ENCODE results near the gene ADCY9. TPM values are rescaled to one million over a fixed set of nuclear protein-coding genes. Genes with fewer than 3 reads are reported as not detected.

Gene ADCY9
- total RNA-seq, 1 experiment from 2014 or later: 9.8 TPM

- TF ChIP-seq EZH2phosphoT487 (IDR thresholded peaks at IDR 0.05; ENCODE audit: borderline replicate concordance): no peak
Measured at GRCh38 chr16:4017807-4018206, 98.4 kb downstream of the ADCY9 start (continued).

GRCh38 chr16:4016658-4017057, 99.6 kb downstream of the ADCY9 start:
- Histone ChIP-seq H3K27ac (ENCODE audit: low read depth, low read length) (no peak overlapping the region), H3K9me3 (ENCODE audit: control insufficient read depth in 1 of 2, insufficient read depth in 1 of 2, low read depth in 1 of 2, low read length in 2 of 2) (no peaks in the 10 kb centered on the region), H4K20me1 (ENCODE audit: insufficient read depth) (no peaks in the 10 kb centered on the region), H3K4me3 (replicated peaks in 1 of 2; ENCODE audit: low read depth in 1 of 2, low read length in 2 of 2) (no peak overlapping the region), H2AFZ (ENCODE audit: low read depth, low read length, poor library complexity, severe bottlenecking) (no peak overlapping the region), H3K9ac (ENCODE audit: low read length) (no peak overlapping the region), H3K36me3 (ENCODE audit: control insufficient read depth in 1 of 2, insufficient read depth in 2 of 2, low read length in 2 of 2) (no peaks in the 10 kb centered on the region), H3K79me2 (ENCODE audit: insufficient read depth, low read length) (no peaks in the 10 kb centered on the region), H3K4me2 (ENCODE audit: low read length) (no peak overlapping the region), H3K9me2 (ENCODE audit: insufficient read depth) (no peaks in the 10 kb centered on the region), H3K4me1 (ENCODE audit: control insufficient read depth in 1 of 2, insufficient read depth in 2 of 2, low read length in 2 of 2) (peaks cover 14 to 15% of the 10 kb centered on the region in 2 experiments), H3K27me3 (ENCODE audit: insufficient read depth, low read length) (no peaks in the 10 kb centered on the region)
- ChIA-PET RAD21 (ENCODE audit: low non-redundant PET in 1 of 2, low total read pairs in 2 of 2, uncharacterized antibody in 2 of 2, unreplicated experiment in 2 of 2) (no interaction called here), CTCF (interaction anchor here (1.5 kb wide), 1 partner anchor 237 kb away, joined by 5 read pairs; no protein-coding TSS in a partner anchor), POLR2A (no interaction called here)
- intact Hi-C loops (cut with micrococcal nuclease): no loop called here
- BruUV-seq (replicated peaks): no TSS peak
- TF ChIP-seq ZBTB33 (IDR thresholded peaks at IDR 0.05; ENCODE audit: extremely low read depth, insufficient replicate concordance, low read length): no peak
- no peak for TF ChIP-seq EZH2 (IDR thresholded peaks at IDR 0.05)
- no peak for TF ChIP-seq JUND (IDR thresholded peaks at IDR 0.05)
- TF ChIP-seq TCF7L2 (IDR thresholded peaks at IDR 0.05; ENCODE audit: borderline replicate concordance, extremely low read depth, insufficient read depth, insufficient read length): no peak
- TF ChIP-seq ZFX (IDR thresholded peaks at IDR 0.05): no peak
- no peak for TF ChIP-seq EZH2phosphoT487 (IDR thresholded peaks at IDR 0.05; ENCODE audit: borderline replicate concordance)
- no peak for TF ChIP-seq CEBPB (IDR thresholded peaks at IDR 0.05; ENCODE audit: low read depth)
- no peak for TF ChIP-seq ELF1 (IDR thresholded peaks at IDR 0.05; ENCODE audit: borderline replicate concordance, low read depth)
- no peak for TF ChIP-seq CBX3 (IDR thresholded peaks at IDR 0.05; ENCODE audit: low read depth)
- no peak for TF ChIP-seq MAX (IDR thresholded peaks at IDR 0.05)
- TF ChIP-seq ATF3 (IDR thresholded peaks at IDR 0.05): no peak
- no peak for TF ChIP-seq SP1 (IDR thresholded peaks at IDR 0.05; ENCODE audit: low read depth)
- TF ChIP-seq POLR2A (IDR thresholded peaks at IDR 0.05; ENCODE audit: borderline replicate concordance, extremely low read depth, insufficient read depth, insufficient read length): no peak
- no peak for DNase-seq (ENCODE audit: low read depth, low spot score)
- ATAC-seq: no peak

Data from HCT116 (cell line).